Limb (tissue), 2 donors: ENCODE measurements around the gene MDK.

Source experiments
- DNase-seq, 2 donors: peaks; one replicate each; pipeline ENCODE4 v3.0.0-alpha.2; 2016; ENCODE audit errors: extremely low spot score in 2 of 2

The MDK gene

GRCh38 chr11:46382646-46383403 lies 1.4 kb downstream of the MDK start:
- peak; percentile 17 to 37 for DNase-seq

DNA sequence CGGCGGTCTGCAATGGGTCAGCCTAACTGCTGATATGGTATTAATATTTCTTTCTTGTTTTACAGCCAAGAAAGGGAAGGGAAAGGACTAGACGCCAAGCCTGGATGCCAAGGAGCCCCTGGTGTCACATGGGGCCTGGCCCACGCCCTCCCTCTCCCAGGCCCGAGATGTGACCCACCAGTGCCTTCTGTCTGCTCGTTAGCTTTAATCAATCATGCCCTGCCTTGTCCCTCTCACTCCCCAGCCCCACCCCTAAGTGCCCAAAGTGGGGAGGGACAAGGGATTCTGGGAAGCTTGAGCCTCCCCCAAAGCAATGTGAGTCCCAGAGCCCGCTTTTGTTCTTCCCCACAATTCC lies 1.9 kb downstream of the MDK start:
- DNase-seq, result no peak

DNA sequence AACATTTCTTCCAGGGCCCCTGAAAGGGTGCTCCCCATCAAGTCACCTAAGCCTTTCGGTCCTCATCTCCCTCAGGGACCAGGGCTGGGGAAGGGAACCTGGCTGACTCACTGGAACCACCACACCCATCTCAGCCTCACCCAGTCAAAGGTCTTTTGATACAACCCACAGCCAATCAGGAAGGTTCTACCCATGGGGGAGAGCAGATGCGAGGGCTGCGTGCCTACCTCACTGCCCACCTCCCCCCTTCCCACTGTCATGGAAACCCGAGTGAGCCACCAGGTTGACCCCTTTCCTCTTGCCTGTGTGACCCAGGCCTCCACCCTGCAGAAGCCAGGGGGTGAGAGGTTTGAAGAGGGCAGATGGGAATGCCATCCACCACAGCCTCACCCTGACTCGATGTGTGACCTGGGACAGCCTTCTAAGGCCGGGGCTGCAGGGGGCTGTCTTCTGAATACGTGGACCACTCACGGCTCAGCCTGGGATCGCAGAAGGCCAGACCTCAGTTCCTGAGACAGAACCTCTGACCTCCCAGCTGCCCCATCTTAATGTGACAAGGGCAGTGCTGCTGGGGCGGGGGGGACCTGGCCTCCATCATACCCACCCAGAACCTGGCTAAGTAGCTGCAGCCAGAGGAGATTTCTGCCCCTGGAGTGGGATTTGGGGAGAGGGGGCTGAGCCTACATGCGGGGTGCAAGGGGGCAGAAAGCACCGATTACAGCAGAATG lies 2.7 kb downstream of the MDK start:
- DNase-seq, result no peak

GRCh38 chr11:46385169-46386004 lies 3.9 kb downstream of the MDK start:
- peak in 1 of 2 donors; percentile 26 for DNase-seq

DNA sequence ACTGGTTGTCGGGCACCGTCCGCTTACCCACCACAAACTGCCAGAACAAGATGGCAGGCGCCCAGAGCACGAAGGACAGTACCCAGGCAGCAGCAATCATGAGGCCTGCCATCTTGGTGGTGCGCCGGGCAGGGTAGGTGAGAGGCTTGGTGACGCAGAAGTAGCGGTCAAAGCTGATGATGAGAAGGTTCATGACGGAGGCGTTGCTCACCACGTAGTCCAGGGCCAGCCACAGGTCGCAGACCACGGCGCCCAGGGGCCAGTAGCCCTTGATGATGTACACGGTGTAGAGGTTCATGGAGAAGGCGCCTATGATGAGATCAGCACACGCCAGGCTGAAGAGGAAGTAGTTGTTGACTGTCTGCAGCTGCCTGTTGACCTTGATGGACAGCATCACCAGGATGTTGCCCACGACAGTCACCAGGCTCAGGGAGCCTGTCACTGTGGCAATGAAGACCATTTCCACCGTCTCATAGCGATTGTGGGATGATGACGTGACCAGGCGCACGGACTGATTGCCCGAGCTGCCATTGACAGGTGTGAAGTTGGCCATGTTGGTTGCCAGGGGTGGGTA lies 4.6 kb downstream of the MDK start:
- peak in 1 of 2 donors; percentile 23 for DNase-seq

DNA sequence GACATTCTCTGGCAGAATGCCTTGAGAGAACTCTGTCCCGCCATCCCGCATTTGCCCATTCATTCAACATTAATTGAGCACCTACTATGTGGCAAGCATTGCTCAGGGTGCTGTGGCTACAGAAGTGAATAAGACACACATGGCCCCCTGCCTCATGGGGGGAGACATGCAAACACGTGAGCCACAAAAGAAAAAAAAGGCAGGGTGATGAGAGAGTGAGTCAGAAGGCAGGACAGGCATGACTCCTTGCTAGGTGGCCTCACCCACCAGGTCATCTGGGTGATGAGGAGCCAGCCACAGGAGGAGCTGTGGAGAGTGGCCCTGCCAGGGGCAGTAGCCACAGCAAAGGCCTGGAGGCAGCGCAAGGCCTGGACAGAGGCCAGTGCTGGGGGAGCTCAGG lies 5.2 kb downstream of the MDK start:
- no peak for DNase-seq

- no peak for DNase-seq
Measured at GRCh38 chr11:46387456-46387855, 6.0 kb downstream of the MDK start.

GRCh38 chr11:46387919-46388618 lies 6.6 kb downstream of the MDK start:
- no peak for DNase-seq

DNA sequence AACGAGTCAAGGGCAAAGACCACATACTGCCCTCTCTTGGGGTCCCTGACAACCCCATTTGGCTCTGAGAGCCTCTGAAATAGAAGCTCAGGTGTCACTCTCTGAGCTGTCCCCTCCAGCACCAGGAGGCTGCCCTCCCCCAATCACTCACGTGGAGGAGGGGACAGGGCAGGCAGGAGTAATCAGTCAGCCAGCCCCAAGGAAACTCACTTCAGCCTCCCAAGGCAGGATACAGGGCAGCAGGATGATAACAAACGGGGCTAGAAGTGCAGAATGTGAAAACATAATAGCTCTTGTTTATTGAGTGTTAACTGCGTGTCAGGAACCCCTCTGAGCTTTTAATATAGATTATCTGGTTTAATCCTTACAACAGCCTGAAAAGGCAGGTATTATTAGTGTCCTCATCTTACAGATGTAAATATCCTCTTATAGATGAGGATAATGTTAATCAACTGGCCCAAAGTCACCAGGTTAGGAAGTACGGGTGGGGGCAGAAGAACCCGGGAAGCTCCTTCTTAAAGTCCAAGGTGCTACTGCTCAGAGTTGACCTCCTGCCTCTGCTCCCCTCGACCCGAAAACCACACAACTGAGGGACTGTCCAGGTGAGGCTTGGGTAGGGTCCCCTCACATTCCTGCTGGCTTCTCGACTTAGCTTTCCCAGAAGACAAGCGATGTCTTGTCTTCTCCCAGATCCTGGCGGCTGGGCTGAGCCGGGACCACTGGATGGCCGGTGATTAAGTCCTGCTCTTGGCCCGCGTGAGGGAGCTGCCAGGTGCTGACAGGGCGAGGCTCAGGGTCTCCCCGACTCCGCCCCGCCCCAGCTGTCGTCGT lies 7.4 kb downstream of the MDK start:
- DNase-seq, result no peak

DNA sequence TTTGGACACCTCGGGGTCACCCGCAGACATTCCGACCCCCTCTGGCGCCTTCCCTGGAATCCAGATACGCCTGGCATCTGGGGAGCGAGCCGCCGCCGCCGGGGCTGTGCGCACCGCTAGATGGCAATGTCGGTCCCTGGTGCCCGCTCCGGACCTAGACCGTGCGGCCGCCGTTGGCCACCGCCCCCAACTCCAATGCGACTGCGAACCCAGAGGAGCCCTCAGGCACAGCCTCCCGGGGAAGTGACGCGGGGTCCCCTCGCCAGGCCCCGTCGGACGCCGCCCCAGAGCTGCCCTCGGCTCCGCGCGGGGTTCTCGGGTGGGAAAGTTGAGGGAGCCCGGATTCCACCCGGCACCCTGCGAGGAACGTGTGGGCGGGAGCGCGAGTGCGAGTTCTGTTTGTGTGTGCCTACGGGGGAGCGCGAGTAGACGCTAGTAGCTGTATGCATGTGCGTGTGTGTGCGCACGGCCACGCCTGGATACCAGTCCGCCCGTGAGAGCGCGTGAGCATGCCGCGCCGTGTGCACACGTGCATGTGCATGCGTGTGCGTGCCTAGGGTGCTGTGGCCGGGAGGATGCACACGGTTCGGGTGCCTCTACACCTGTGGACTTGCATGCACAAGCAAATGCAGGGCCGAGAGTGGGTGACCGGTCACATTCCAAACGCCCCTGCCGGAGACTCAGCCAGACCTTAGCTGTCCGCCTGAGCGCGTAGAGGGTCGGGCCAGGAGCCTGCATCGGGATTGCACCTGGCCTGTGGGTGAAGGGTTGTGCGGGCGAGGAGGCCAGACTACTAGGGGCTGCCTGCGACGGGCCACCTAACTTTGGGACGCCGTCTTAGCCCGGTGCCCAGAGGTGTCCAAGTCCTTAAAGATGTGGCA lies 8.2 kb downstream of the MDK start:
- peak in 1 of 2 donors; percentile 84 for DNase-seq

DNA sequence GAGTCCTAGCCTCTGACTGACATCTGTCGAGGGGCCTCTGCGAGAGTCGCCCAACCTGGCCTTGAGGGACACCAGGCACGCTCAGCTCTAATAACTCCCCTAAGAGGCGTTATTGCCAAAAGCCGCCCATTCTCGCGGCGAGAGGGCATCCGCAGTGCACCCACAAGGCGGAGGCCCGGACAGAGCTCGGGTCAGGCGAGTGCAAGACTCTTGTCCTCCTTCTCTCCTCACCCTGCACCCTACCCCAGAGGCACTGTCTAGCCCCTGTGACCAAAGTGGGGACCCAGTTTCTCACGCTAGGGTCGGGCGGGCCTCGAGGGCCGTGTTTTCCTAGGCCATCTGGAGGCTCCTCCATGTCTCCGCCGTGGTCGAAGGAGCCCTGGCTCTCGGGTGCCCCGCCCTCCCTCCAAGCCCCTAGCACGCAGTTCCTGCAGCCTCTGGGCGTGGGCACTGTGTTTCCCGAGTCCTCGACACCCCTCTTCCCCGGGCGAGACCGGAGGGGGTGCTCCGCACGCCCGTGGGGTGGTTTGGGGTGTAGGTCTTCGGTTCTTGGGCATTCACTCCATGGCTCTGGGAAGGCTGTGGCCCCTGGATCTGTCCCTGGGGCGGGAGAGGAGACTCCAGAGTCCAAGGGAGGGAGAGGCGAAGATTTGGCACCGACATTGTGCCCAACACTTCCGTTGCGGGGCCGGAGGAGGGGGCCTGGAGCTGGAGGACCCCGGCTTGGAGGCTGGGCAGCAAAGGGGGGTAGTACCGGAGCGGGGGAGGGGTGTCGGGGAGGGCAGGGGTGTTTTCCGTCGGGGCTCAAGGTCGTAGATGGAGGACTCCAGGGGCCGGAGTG lies 9.1 kb downstream of the MDK start:
- DNase-seq, result no peak

DNA sequence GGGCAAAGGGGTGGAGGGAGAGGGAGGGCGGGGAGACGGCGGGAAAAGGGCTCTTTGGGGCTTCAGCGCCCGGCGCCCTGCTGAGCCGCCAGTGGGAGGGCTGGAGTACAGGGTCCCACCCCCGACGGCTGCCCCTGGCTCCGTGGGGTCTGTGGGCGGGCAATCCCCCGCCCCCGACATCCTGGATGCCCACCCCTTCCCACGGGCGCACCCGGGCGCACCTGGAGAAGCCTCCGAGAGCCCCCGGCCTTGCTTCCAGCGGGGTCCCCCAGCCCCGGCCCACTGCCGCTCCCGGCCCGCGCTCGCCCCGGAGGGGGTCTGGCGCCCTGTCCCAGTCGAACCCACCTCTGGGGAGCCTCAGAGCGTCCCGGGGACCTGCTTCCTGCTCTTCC lies 9.7 kb downstream of the MDK start:
- no peak for DNase-seq

DNA sequence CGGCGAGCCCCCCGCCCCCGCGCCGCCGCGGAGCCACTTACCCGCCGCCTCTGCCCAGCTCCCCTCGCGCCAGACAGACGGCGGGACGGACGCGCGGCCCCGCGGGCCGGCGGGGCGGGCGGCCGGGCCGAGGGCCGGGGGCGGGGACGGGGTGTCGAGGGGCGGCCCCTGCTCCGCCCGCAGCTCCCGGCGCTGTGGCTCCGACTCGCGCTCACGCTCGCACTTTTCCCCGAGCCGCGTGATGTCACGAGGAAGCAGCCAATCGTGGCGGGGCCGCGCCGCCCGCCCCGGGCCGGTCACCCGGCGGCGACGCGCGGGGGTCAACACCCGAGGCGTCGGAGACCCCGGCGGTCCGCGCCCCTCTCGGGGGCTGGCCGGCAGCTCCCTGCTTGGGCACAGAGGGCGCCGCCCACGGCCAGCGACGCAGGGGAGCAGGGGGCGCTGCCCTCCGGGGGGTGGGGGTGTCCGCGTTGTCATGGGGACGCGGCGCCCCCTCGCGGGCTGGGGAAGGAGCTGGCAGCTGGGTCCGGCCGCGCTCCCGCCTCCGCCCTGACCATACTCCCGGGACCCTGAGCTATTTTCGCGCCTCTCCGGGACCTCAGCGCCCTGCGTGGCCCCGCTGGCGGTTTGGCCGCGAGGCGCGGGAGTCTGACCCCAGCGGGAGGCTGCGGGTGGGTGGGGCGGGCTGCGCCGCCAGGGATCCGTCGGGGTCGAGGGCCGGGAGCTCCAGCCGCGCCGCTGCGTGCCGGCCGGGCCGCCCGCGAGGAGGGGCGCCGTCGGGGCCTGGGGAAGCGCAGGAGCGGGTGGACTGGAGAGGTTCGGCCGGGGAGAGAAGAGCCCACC lies 10.3 kb downstream of the MDK start, which contains the start of gene CHRM4:
TSS of gene CHRM4 (minus strand) at position 199 of the 843 bp plus-strand sequence. CDS start 5,219 bp downstream, outside the sequence.
- peak in 1 of 2 donors; percentile 78 for DNase-seq

- peak; percentile 76 to 89 for DNase-seq
Measured at GRCh38 chr11:46392421-46393230, 11.2 kb downstream of the MDK start.

DNA sequence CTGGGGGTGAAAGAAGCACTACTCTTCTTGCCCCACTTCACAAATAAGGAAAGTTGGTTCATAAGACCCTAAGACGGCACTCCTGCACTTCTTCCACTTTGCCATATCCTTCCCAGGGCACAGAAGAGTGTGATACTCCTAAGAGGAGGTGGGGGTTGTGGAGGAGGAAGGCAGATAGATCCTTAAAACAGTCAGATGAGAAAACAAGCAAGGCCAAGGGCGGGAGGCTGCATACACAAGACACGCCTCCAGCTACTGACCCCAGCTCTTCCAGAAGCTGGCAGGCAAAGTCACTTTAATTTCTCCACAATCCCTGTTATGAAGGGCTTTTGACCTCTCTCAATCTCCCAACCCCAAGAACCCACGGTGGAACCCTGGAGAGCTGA lies 11.8 kb downstream of the MDK start:
- DNase-seq, result no peak

DNA sequence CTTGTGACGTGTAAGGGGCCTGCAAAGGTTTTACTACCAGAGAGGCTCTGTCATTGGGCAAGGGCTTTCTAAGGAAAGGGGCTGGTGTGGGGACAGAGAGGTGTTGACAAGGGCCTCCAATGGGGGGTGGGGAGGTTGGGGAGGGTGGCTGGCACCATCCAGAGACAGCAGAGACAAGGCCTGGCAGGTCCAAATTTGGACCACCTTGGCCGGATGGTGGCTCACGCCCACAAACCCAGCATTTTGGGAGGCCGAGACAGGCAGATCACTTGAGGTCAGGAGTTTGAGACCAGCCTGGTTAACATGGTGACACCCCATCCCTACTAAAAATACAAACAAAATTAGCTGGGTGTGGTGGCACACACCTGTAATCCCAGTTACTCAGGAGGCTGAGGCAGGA lies 12.3 kb downstream of the MDK start:
- DNase-seq, result no peak

- no peak for DNase-seq
Measured at GRCh38 chr11:46397526-46397925, 16.1 kb downstream of the MDK start.
